B cell (primary cell): ENCODE results near the gene MAGEA9B. TPM values are rescaled to one million over a fixed set of nuclear protein-coding genes. Genes with fewer than 3 reads are reported as not detected.

Experiments
- ATAC-seq: fragments of 200-7000 bp; cut with Tn5 transposase; one replicate; pipeline ENCODE4 v1.10.0; 2021; ENCODE audit warnings: low read depth, mild to moderate bottlenecking, moderate number of reproducible peaks, moderate library complexity
- CTCF ChIA-PET: fragments of 350-600 bp; sonication (Branson Sonifier 250); formaldehyde crosslinking; loops from one replicate; lab custom pipeline; 2021; ENCODE audit warnings: antibody characterized with exemption, inconsistent platforms; lab: Charles Lee
- POLR2A ChIA-PET: fragments of 350-600 bp; sonication (Branson Sonifier 250); formaldehyde crosslinking; loops from one replicate; lab custom pipeline; 2021; ENCODE audit warnings: antibody characterized with exemption; lab: Charles Lee
- DNase-seq: peaks from one replicate; pipeline ENCODE4 v3.0.0; 2013
- H2AFZ ChIP-seq: 2 replicates; pipeline ENCODE4 v1.6.1; 2012; ENCODE audit warnings: mild to moderate bottlenecking, low read depth, low read length; ENCODE audit not compliant: insufficient read depth, poor library complexity, severe bottlenecking
- H3K27ac ChIP-seq, 2 donors: 1 replicate in 1 of 2; 2 replicates in 1 of 2; pipeline ENCODE4 v1.5.1; 2012 to 2013; ENCODE audit warnings: low read length in 2 of 2, mild to moderate bottlenecking in 2 of 2, moderate library complexity in 1 of 2
- H3K27me3 ChIP-seq, 4 experiments: fragments of 200-600 bp in 1 of 4; sonication (generic) in 1 of 4; replicated peaks in 1 of 4; 1 replicate in 2 of 4; 2 replicates in 2 of 4; pipeline versions ENCODE4 v1.6.1 to v1.7.0; 2013 to 2016; ENCODE audit warnings: low read length in 3 of 4, mild to moderate bottlenecking in 2 of 4, mixed read lengths in 1 of 4, moderate library complexity in 1 of 4; ENCODE audit not compliant: insufficient read depth in 4 of 4, control insufficient read depth in 3 of 4; ENCODE audit errors: control extremely low read depth in 1 of 4
- H3K36me3 ChIP-seq, 2 experiments: replicated peaks in 1 of 2; 1 replicate in 1 of 2; 2 replicates in 1 of 2; pipeline versions ENCODE4 v1.6.1 to v1.7.1; 2013; ENCODE audit warnings: low read length in 1 of 2; ENCODE audit not compliant: insufficient read depth in 2 of 2, control insufficient read depth in 1 of 2; ENCODE audit errors: control extremely low read depth in 1 of 2, extremely low read depth in 1 of 2
- H3K4me1 ChIP-seq, 2 donors: fragments of 200-600 bp in 1 of 2; sonication (generic) in 1 of 2; 1 replicate in 1 of 2; 2 replicates in 1 of 2; pipeline versions ENCODE4 v1.5.1 to v1.6.1; 2013 to 2017; ENCODE audit warnings: low read length in 2 of 2; ENCODE audit not compliant: control insufficient read depth in 2 of 2, insufficient read depth in 2 of 2
- H3K4me2 ChIP-seq: replicated peaks from 2 replicates; pipeline ENCODE3; 2012; ENCODE audit warnings: mild to moderate bottlenecking, low read depth, low read length; ENCODE audit not compliant: poor library complexity, severe bottlenecking
- H3K4me3 ChIP-seq, 5 experiments: fragments of 200-600 bp in 1 of 5; sonication (generic) in 1 of 5; 1 replicate in 3 of 5; 2 replicates in 2 of 5; pipeline versions ENCODE4 v1.5.1 to v1.7.0; 2011 to 2016; ENCODE audit warnings: low read length in 4 of 5, mild to moderate bottlenecking in 4 of 5, low read depth in 2 of 5, control low read depth in 1 of 5, moderate library complexity in 1 of 5; ENCODE audit not compliant: insufficient read depth in 1 of 5; ENCODE audit errors: control extremely low read depth in 1 of 5, extremely low read depth in 1 of 5
- H3K79me2 ChIP-seq: fragments of 200-600 bp; sonication (generic); one replicate; pipeline ENCODE4 v1.6.0; 2016; ENCODE audit warnings: low read length; ENCODE audit not compliant: control insufficient read depth, insufficient read depth
- H3K9ac ChIP-seq: fragments of 200-600 bp; sonication (generic); 2 replicates; pipeline ENCODE4 v1.6.1; 2017; ENCODE audit warnings: mild to moderate bottlenecking, low read length, moderate library complexity
- H3K9me3 ChIP-seq, 3 donors: one replicate each; pipeline versions ENCODE4 v1.6.1 to v1.7.1; 2013; ENCODE audit warnings: low read length in 2 of 3; ENCODE audit not compliant: control insufficient read depth in 2 of 3, insufficient read depth in 1 of 3; ENCODE audit errors: control extremely low read depth in 1 of 3
- H4K20me1 ChIP-seq: 2 replicates; pipeline ENCODE4 v1.6.0; 2012; ENCODE audit warnings: mild to moderate bottlenecking, low read length; ENCODE audit not compliant: insufficient read depth, control insufficient read depth, poor library complexity, severe bottlenecking
- H3K27ac Mint-ChIP-seq: one replicate; pipeline ENCODE4 v1.8.0; 2021; ENCODE audit warnings: mixed read lengths
- H3K27me3 Mint-ChIP-seq: one replicate; pipeline ENCODE4 v1.8.0; 2021; ENCODE audit warnings: mixed read lengths
- H3K4me1 Mint-ChIP-seq: one replicate; pipeline ENCODE4 v1.8.0; 2021; ENCODE audit warnings: mixed read lengths
- H3K4me3 Mint-ChIP-seq: one replicate; pipeline ENCODE4 v1.8.0; 2021; ENCODE audit warnings: mixed read lengths
- H3K9me3 Mint-ChIP-seq: one replicate; pipeline ENCODE4 v1.8.0; 2022; ENCODE audit warnings: mixed read lengths; ENCODE audit not compliant: insufficient read depth
- CTCF ChIP-seq: fragments of 200-600 bp; IDR thresholded peaks from one replicate; pipeline ENCODE4 v1.8.0; 2022; ENCODE audit warnings: antibody characterized with exemption, mild to moderate bottlenecking
- EZH2 ChIP-seq: IDR thresholded peaks from 2 replicates; pipeline ENCODE4 v1.6.1; 2012; ENCODE audit warnings: borderline replicate concordance, low read depth, mild to moderate bottlenecking, moderate library complexity, low read length; ENCODE audit not compliant: insufficient read depth, poor library complexity, severe bottlenecking
- WGBS: methylation state at CpG from one replicate; pipeline ENCODE4 v1.1.5; 2013; ENCODE audit warnings: missing lambda C conversion rate; ENCODE audit not compliant: insufficient coverage; 5-methylcytosine and 5-hydroxymethylcytosine counted together
- intact Hi-C: fragments of 100-400 bp; cut with micrococcal nuclease; formaldehyde crosslinking; loops from one replicate; pipeline ENCODE4 v1.10.0; 2022
- polyA plus RNA-seq: library from polyadenylated mRNA; depleted of rRNA; stranded (reverse); fragments of >200 nt; gene quantifications from 2 replicates; pipeline ENCODE4 v1.2.3, GENCODE V29; 2012
- total RNA-seq, 2 donors: library from RNA; stranded (reverse); fragments of 120-200 nt in 1 of 2; gene quantifications; 1 replicate in 1 of 2; 2 replicates in 1 of 2; pipeline versions ENCODE4 v1.2.3 to v1.2.4, GENCODE V29; 2013 to 2022

MAGEA9B gene
- total and polyA plus RNA-seq, 2 donors (not counting 1 experiment from before 2014, with no cell fraction given): 0.04 TPM; not detected in 1

GRCh38 chrX:149611623-149612175, 24.4 kb upstream of the MAGEA9B start:
- H3K9ac ChIP-seq: no peak overlapping the region
- no peak overlapping the region for H3K27ac ChIP-seq
- peaks cover 0 to 13% of the 10 kb centered on the region in 2 experiments for H3K36me3 ChIP-seq
- DNase-seq (no peak), ATAC-seq (no peak)
- H2AFZ ChIP-seq: no peak overlapping the region
- no peak overlapping the region for H3K4me3 Mint-ChIP-seq
- H3K4me1 ChIP-seq: no peaks in the 10 kb centered on the region
- no peak for TF ChIP-seq CTCF
- TF ChIP-seq EZH2: no peak
- no peak overlapping the region for H3K27ac Mint-ChIP-seq
- peaks cover 8% of the 10 kb centered on the region for H4K20me1 ChIP-seq
- intact Hi-C loops: no loop called here
- no peaks in the 10 kb centered on the region for H3K9me3 Mint-ChIP-seq
- H3K4me1 Mint-ChIP-seq: peaks cover 6% of the 10 kb centered on the region
- WGBS: no CpG with 5 or more reads among the region's 1 CpG
- H3K27me3 ChIP-seq: no peaks in the 10 kb centered on the region
- no peak overlapping the region for H3K4me2 ChIP-seq
- peaks cover 11% of the 10 kb centered on the region for H3K79me2 ChIP-seq
- H3K4me3 ChIP-seq: no peak overlapping the region
- ChIA-PET CTCF (no interaction called here), POLR2A (no interaction called here)
- no peaks in the 10 kb centered on the region for H3K9me3 ChIP-seq
- no peaks in the 10 kb centered on the region for H3K27me3 Mint-ChIP-seq

DNA sequence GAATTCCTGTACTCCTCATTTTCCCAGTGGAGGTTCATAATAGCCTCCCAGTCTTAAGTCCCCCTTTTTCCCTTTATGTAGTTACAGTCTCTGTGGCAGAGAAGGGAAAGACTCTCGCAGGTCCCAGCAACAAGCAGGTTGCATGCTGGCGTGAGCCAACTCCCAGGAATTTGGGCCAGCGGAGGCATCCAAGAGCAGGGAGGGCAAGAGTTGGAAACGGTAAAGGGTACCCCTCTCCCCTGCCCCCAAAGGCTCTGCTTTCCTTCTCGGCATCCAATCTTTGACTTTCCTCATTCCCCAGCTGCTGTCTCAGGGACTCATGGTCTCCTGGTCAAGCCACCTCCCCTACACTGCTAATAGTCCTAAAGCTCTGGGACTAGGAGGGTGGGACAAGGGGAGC, 23.3 kb upstream of the MAGEA9B start:
- Histone ChIP-seq H4K20me1 (no peaks in the 10 kb centered on the region), H3K4me3 (no peak overlapping the region), H3K36me3 (peaks cover 0 to 22% of the 10 kb centered on the region in 2 experiments), H3K9me3 (no peaks in the 10 kb centered on the region), H3K27me3 (no peaks in the 10 kb centered on the region), H2AFZ (no peak overlapping the region), H3K79me2 (no peaks in the 10 kb centered on the region), H3K27ac (no peak overlapping the region), H3K4me1 (no peaks in the 10 kb centered on the region), H3K9ac (no peak overlapping the region), H3K4me2 (no peak overlapping the region)
- Mint-ChIP-seq H3K27ac (no peak overlapping the region), H3K27me3 (no peaks in the 10 kb centered on the region), H3K9me3 (no peaks in the 10 kb centered on the region), H3K4me3 (no peak overlapping the region), H3K4me1 (peaks cover 6% of the 10 kb centered on the region)
- ChIA-PET POLR2A (no interaction called here), CTCF (no interaction called here)
- no peak for ATAC-seq
- DNase-seq: no peak
- 100% methylated on average over 1 of the region's 5 CpGs for WGBS
- intact Hi-C loops: no loop called here
- TF ChIP-seq EZH2 (no peak), CTCF (no peak)
